ENCODE measurements around the gene ZBED1.

- TF ChIP-seq, protein P1, sequence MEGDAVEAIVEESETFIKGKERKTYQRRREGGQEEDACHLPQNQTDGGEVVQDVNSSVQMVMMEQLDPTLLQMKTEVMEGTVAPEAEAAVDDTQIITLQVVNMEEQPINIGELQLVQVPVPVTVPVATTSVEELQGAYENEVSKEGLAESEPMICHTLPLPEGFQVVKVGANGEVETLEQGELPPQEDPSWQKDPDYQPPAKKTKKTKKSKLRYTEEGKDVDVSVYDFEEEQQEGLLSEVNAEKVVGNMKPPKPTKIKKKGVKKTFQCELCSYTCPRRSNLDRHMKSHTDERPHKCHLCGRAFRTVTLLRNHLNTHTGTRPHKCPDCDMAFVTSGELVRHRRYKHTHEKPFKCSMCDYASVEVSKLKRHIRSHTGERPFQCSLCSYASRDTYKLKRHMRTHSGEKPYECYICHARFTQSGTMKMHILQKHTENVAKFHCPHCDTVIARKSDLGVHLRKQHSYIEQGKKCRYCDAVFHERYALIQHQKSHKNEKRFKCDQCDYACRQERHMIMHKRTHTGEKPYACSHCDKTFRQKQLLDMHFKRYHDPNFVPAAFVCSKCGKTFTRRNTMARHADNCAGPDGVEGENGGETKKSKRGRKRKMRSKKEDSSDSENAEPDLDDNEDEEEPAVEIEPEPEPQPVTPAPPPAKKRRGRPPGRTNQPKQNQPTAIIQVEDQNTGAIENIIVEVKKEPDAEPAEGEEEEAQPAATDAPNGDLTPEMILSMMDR (IDR thresholded peaks at IDR 0.05): no peak
- no peak for TF ChIP-seq ZFX (IDR thresholded peaks at IDR 0.05; ENCODE audit: borderline replicate concordance)
These were observed 51.5 kb downstream of the ZBED1 start for GRCh38 chrX:2449135-2449886.
